ENCODE measurements around the gene SORL1. TPM values are rescaled to one million over a fixed set of nuclear protein-coding genes. Genes with fewer than 3 reads are reported as not detected.

SORL1 gene
- total and polyA plus RNA-seq, 2 donors from 2014 or later, result 15.2 to 74.2 TPM

DNA sequence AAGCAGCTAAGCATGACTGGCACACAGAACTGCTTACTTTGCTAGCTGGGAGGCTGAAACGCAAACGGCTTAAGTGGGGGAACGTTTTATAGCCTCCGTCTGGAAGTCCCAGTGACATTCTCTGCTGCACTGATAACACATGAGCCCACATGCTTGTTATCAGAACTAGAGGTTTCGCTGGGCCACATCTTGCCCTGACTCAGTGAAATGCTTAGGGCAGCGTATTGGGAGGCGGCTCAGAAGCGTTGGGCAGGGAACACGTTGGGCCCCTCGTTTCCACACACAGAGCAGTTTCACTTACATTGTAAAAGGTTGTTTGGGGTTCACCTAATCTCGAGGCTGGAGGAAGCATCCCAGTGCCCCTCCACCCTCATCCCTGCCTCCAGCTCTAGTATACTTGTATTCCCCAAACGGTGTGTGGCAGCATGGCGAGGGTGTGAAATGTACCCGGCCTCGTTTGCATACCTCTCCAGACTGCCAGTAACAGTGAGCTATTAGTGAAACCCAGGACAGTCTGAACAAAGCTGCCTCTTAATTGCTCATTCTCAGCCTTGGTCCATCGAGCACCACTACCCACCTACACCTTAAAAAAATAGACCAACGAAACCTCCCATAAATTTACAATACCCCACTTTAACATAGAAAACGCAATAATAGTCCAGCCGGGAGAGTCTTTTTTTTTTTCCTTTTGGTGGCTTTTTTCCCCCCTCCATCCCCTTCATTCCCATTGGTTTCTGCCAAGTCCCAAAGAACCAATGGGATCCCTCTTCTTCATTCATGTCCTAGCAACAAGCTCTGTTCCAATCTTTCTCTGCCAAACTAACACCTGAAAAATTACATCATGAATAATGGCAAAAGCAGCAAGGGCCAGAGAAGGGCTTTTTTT is 219.4 kb downstream of the SORL1 start:
- intact Hi-C loops (cut with DNase I), result no loop called here
- TF ChIP-seq, protein P1, sequence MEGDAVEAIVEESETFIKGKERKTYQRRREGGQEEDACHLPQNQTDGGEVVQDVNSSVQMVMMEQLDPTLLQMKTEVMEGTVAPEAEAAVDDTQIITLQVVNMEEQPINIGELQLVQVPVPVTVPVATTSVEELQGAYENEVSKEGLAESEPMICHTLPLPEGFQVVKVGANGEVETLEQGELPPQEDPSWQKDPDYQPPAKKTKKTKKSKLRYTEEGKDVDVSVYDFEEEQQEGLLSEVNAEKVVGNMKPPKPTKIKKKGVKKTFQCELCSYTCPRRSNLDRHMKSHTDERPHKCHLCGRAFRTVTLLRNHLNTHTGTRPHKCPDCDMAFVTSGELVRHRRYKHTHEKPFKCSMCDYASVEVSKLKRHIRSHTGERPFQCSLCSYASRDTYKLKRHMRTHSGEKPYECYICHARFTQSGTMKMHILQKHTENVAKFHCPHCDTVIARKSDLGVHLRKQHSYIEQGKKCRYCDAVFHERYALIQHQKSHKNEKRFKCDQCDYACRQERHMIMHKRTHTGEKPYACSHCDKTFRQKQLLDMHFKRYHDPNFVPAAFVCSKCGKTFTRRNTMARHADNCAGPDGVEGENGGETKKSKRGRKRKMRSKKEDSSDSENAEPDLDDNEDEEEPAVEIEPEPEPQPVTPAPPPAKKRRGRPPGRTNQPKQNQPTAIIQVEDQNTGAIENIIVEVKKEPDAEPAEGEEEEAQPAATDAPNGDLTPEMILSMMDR (IDR thresholded peaks at IDR 0.05; ENCODE audit: borderline replicate concordance, extremely low read depth, insufficient read depth), result no peak
- peak overlapping the region in 2 of 3 donors; percentile 2 to 26 for H3K4me3 ChIP-seq (ENCODE audit: low read length in 3 of 3)
- H3K27me3 ChIP-seq (ENCODE audit: control insufficient read depth, insufficient read depth, low read length), result no peaks in the 10 kb centered on the region
- no peaks in the 10 kb centered on the region for H3K9me3 ChIP-seq (ENCODE audit: control insufficient read depth in 2 of 3, insufficient read depth in 1 of 3, low read length in 3 of 3)
- H3K4me1 ChIP-seq (ENCODE audit: control insufficient read depth in 2 of 3, insufficient read depth in 2 of 3, low read depth in 1 of 3, low read length in 3 of 3), result no peaks in the 10 kb centered on the region
- DNase-seq, result peak in 4 of 5 donors; percentile 60 to 92 (median 83)
- H3K9ac ChIP-seq (ENCODE audit: low read length in 3 of 3), result no peak overlapping the region
- H3K36me3 ChIP-seq (ENCODE audit: control insufficient read depth in 2 of 3, insufficient read depth in 3 of 3, low read length in 3 of 3), result no peaks in the 10 kb centered on the region
- no peak overlapping the region for H3K27ac ChIP-seq (ENCODE audit: low read depth in 2 of 2, low read length in 2 of 2)
- FAIRE-seq, result no peak

GRCh38 chr11:121672630-121673487 is 220.7 kb downstream of the SORL1 start:
- no peak for FAIRE-seq
- no peak overlapping the region for H3K27ac ChIP-seq (ENCODE audit: low read depth in 2 of 2, low read length in 2 of 2)
- intact Hi-C loops (cut with DNase I), result no loop called here
- no peaks in the 10 kb centered on the region for H3K36me3 ChIP-seq (ENCODE audit: control insufficient read depth in 2 of 3, insufficient read depth in 3 of 3, low read length in 3 of 3)
- TF ChIP-seq, protein P1 (IDR thresholded peaks at IDR 0.05; ENCODE audit: borderline replicate concordance, extremely low read depth, insufficient read depth), result no peak
- peak in 3 of 5 donors; percentile 14 to 51 (median 50) for DNase-seq
- H3K9me3 ChIP-seq (ENCODE audit: control insufficient read depth in 2 of 3, insufficient read depth in 1 of 3, low read length in 3 of 3), result no peaks in the 10 kb centered on the region
- H3K4me1 ChIP-seq (ENCODE audit: control insufficient read depth in 2 of 3, insufficient read depth in 2 of 3, low read depth in 1 of 3, low read length in 3 of 3), result no peaks in the 10 kb centered on the region
- no peaks in the 10 kb centered on the region for H3K27me3 ChIP-seq (ENCODE audit: control insufficient read depth, insufficient read depth, low read length)
- H3K9ac ChIP-seq (ENCODE audit: low read length in 3 of 3), result no peak overlapping the region
- no peak overlapping the region for H3K4me3 ChIP-seq (ENCODE audit: low read length in 3 of 3)

DNA sequence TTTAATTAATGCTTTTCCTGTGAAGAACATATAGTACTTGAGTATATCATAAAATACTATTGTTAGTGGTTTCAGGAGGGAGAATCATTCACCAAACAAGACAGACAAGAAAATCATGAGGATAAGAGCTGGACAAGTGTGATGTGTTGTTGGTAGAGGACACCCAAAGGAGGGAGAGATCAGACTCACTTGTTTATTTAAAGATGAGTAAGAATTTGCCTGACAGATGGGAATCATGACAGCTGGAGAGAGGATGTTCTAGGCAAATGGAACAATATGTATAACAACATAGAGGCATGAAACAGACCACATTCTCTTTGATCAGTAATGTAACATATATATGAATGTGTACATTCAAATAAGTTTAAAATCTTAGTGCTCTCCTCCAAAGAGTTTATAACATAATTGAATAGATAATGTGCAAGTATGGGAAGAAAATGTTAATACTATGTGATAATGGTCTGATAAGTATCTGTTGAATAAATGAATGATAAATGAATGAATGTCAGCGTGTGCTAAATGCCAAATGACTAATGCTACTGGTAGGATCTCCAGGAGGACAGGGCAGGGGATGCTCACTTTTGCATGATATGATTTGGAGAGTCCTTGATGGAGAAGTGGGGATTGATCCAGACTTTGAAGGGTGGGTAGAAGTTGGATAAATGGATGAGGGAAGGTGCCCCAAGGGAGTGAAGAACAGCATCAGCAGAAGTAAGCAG is 229.6 kb downstream of the SORL1 start:
- no peaks in the 10 kb centered on the region for H3K36me3 ChIP-seq (ENCODE audit: control insufficient read depth in 2 of 3, insufficient read depth in 3 of 3, low read length in 3 of 3)
- no peaks in the 10 kb centered on the region for H3K27me3 ChIP-seq (ENCODE audit: control insufficient read depth, insufficient read depth, low read length)
- H3K4me1 ChIP-seq (ENCODE audit: control insufficient read depth in 2 of 3, insufficient read depth in 2 of 3, low read depth in 1 of 3, low read length in 3 of 3), result no peaks in the 10 kb centered on the region
- no peak overlapping the region for H3K9ac ChIP-seq (ENCODE audit: low read length in 3 of 3)
- H3K4me3 ChIP-seq (ENCODE audit: low read length in 3 of 3), result no peak overlapping the region
- no peak overlapping the region for H3K27ac ChIP-seq (ENCODE audit: low read depth in 2 of 2, low read length in 2 of 2)
- no peaks in the 10 kb centered on the region for H3K9me3 ChIP-seq (ENCODE audit: control insufficient read depth in 2 of 3, insufficient read depth in 1 of 3, low read length in 3 of 3)
- intact Hi-C loops (cut with DNase I), result no loop called here
- TF ChIP-seq, protein P1 (IDR thresholded peaks at IDR 0.05; ENCODE audit: borderline replicate concordance, extremely low read depth, insufficient read depth), result no peak
- DNase-seq, result no peak
- no peak for FAIRE-seq

Other genes starting within 250 kb of the SORL1 start
- gene SC5D, start 159.5 kb upstream of the SORL1 start, total RNA-seq, result 26.6 TPM
- gene SC5D, start 159.5 kb upstream of the SORL1 start, polyA plus RNA-seq (ENCODE audit: insufficient read depth, low read depth, low replicate concordance), result 43.3 TPM